ENCODE results near the gene PSRC1. TPM values are rescaled to one million over a fixed set of nuclear protein-coding genes. Genes with fewer than 3 reads are reported as not detected.

Gene PSRC1
- total RNA-seq, 1 experiment from 2014 or later = 60.3 TPM

DNA sequence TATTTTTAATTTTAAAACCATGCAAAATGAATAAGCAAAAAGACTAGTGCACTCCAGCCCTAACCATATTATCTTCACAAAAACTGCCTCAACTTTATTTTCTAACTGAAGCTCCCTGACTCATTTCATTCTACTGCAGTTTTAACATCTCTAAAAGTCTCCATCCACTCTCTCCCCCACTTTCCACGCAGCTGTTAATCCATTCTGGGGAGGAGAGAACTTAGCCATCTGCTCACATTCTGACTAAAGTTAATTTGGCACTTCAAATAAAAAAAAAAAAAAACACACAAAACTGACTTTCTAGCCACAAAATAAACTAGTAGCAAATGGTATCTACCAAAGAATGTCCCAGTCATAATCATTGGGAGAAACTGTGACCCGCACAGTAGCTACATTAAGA, 29.3 kb upstream of the PSRC1 start:
- Histone ChIP-seq H3K79me1 (ENCODE audit: insufficient read depth, low read depth, low read length, poor library complexity, severe bottlenecking) (no peaks in the 10 kb centered on the region), H3K14ac (ENCODE audit: insufficient read depth, low read length) (no peak overlapping the region), H3K4me1 (ENCODE audit: insufficient read depth, low read length) (no peaks in the 10 kb centered on the region), H3K9me3 (ENCODE audit: control insufficient read depth, low read depth, low read length) (no peaks in the 10 kb centered on the region), H3K27me3 (ENCODE audit: insufficient read depth, low read length) (no peaks in the 10 kb centered on the region), H3K23me2 (ENCODE audit: insufficient read length, low read depth, low read length, poor library complexity, severe bottlenecking) (no peaks in the 10 kb centered on the region), H3K9ac (ENCODE audit: extremely low read depth, insufficient read length, low read length) (no peak overlapping the region), H4K5ac (ENCODE audit: insufficient read length, low read depth, low read length) (no peak overlapping the region), H3K23ac (ENCODE audit: insufficient read length, low read depth, low read length) (no peak overlapping the region), H2BK120ac (ENCODE audit: low read depth, low read length, poor library complexity, severe bottlenecking) (no peak overlapping the region), H3K4ac (ENCODE audit: low read depth, low read length) (no peak overlapping the region), H3T11ph (ENCODE audit: low read length) (no peak overlapping the region), H3K18ac (ENCODE audit: insufficient read length, low read depth, low read length) (no peak overlapping the region), H4K8ac (replicated peaks; ENCODE audit: insufficient read length, low read depth, low read length) (no peak overlapping the region), H3K56ac (ENCODE audit: insufficient read length, low read depth, low read length) (no peak overlapping the region), H3K79me2 (ENCODE audit: insufficient read depth, low read length) (no peaks in the 10 kb centered on the region), H3K4me2 (ENCODE audit: insufficient read depth, insufficient read length, low read length) (no peak overlapping the region), H2AK5ac (ENCODE audit: insufficient read length, low read length) (no peak overlapping the region), H2AFZ (ENCODE audit: low read length) (no peak overlapping the region), H2BK20ac (ENCODE audit: low read depth, low read length, poor library complexity, severe bottlenecking) (no peak overlapping the region), H4K20me1 (ENCODE audit: control insufficient read depth, insufficient read depth, insufficient read length) (no peaks in the 10 kb centered on the region), H4K91ac (ENCODE audit: insufficient read length, low read depth, low read length) (no peak overlapping the region), H2BK5ac (ENCODE audit: insufficient read length, low read length) (no peak overlapping the region), H3K27ac (ENCODE audit: insufficient read length, low read depth, low read length) (no peak overlapping the region), H2BK12ac (ENCODE audit: insufficient read length, low read depth, low read length) (no peak overlapping the region), H2BK15ac (ENCODE audit: low read depth, low read length) (no peak overlapping the region)
- H3K9me3 Mint-ChIP-seq = no peaks in the 10 kb centered on the region
- DNase-seq = no peak
- no CpG with 5 or more reads among the region's 2 CpGs for WGBS (ENCODE audit: extremely low coverage, insufficient read length, low lambda C conversion rate)
- H3K27me3 Mint-ChIP-seq (ENCODE audit: low read depth) = no peaks in the 10 kb centered on the region
- TF ChIP-seq, protein P1, sequence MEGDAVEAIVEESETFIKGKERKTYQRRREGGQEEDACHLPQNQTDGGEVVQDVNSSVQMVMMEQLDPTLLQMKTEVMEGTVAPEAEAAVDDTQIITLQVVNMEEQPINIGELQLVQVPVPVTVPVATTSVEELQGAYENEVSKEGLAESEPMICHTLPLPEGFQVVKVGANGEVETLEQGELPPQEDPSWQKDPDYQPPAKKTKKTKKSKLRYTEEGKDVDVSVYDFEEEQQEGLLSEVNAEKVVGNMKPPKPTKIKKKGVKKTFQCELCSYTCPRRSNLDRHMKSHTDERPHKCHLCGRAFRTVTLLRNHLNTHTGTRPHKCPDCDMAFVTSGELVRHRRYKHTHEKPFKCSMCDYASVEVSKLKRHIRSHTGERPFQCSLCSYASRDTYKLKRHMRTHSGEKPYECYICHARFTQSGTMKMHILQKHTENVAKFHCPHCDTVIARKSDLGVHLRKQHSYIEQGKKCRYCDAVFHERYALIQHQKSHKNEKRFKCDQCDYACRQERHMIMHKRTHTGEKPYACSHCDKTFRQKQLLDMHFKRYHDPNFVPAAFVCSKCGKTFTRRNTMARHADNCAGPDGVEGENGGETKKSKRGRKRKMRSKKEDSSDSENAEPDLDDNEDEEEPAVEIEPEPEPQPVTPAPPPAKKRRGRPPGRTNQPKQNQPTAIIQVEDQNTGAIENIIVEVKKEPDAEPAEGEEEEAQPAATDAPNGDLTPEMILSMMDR (conservative IDR thresholded peaks at IDR 0.05) = no peak
- no peak overlapping the region for H3K4me3 Mint-ChIP-seq
- peaks cover 16 to 45% (median 30%) of the 10 kb centered on the region in 3 experiments; a peak in 6 of 7 replicates for H3K36me3 Mint-ChIP-seq (ENCODE audit: insufficient read depth in 1 of 3, low read depth in 3 of 3)
- H3K27ac Mint-ChIP-seq = no peak overlapping the region
- H3K4me1 Mint-ChIP-seq = peaks cover 5% of the 10 kb centered on the region in 2 experiments

Measured in H9 (cell line).